ENCODE data around the gene ZNRF2.
"Not testable (repeated sequence)": the region's sequence is repeated elsewhere in the genome, so short reads cannot be mapped to it uniquely, and the experiment has no call there.

DNA sequence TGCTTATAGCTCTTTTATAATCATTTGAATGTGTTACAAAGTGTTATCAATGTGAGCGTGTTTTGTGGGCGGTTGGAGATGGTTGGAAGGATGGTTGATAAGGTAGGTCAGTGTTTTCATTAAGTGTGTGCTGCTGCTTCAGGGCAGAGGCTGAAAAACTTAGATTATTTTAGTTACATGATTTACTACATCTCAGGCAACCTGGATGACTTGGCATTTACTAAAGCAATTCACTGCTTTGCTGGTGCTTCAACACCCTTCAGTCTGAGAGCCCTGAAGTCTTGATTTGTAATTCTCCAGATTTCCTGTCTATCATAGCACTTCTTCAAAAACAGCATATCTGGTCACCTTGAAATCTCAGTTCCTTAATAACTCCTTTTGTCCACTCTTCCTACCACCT is 11.9 kb downstream of the ZNRF2 start:
- TF ChIP-seq, protein P1, sequence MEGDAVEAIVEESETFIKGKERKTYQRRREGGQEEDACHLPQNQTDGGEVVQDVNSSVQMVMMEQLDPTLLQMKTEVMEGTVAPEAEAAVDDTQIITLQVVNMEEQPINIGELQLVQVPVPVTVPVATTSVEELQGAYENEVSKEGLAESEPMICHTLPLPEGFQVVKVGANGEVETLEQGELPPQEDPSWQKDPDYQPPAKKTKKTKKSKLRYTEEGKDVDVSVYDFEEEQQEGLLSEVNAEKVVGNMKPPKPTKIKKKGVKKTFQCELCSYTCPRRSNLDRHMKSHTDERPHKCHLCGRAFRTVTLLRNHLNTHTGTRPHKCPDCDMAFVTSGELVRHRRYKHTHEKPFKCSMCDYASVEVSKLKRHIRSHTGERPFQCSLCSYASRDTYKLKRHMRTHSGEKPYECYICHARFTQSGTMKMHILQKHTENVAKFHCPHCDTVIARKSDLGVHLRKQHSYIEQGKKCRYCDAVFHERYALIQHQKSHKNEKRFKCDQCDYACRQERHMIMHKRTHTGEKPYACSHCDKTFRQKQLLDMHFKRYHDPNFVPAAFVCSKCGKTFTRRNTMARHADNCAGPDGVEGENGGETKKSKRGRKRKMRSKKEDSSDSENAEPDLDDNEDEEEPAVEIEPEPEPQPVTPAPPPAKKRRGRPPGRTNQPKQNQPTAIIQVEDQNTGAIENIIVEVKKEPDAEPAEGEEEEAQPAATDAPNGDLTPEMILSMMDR (IDR thresholded peaks at IDR 0.05): not testable (repeated sequence)
- not testable (repeated sequence) for TF ChIP-seq EZH2phosphoT487, EZH2 (IDR thresholded peaks at IDR 0.05)

Measured in neural progenitor cell (in vitro differentiated cells).